Ishikawa (cell line): ENCODE measurements around the gene EIF2B4.

Source experiments
- CEBPB ChIP-seq: IDR thresholded peaks from 2 replicates; pipeline ENCODE4 v1.6.1; 2012
- CREB1 ChIP-seq: IDR thresholded peaks from 2 replicates; pipeline ENCODE4 v1.6.1; 2012; ENCODE audit warnings: low read depth
- EGR1 ChIP-seq: IDR thresholded peaks from 2 replicates; pipeline ENCODE4 v1.6.1; 2012
- EP300 ChIP-seq: IDR thresholded peaks from 2 replicates; pipeline ENCODE4 v1.6.1; 2012; ENCODE audit warnings: borderline replicate concordance
- FOXM1 ChIP-seq: IDR thresholded peaks from 2 replicates; pipeline ENCODE4 v1.6.1; 2012; ENCODE audit warnings: low read depth, borderline replicate concordance
- MAX ChIP-seq: IDR thresholded peaks from 2 replicates; pipeline ENCODE4 v1.6.1; 2012
- NFIC ChIP-seq: IDR thresholded peaks from 2 replicates; pipeline ENCODE4 v1.6.1; 2012
- RAD21 ChIP-seq: IDR thresholded peaks from 2 replicates; pipeline ENCODE4 v1.6.1; 2012; ENCODE audit warnings: low read depth
- TAF1 ChIP-seq: IDR thresholded peaks from 2 replicates; pipeline ENCODE4 v1.6.1; 2012; ENCODE audit warnings: low read depth, mild to moderate bottlenecking
- TCF12 ChIP-seq: IDR thresholded peaks from 2 replicates; pipeline ENCODE4 v1.6.1; 2012; ENCODE audit warnings: low read depth
- TEAD4 ChIP-seq: IDR thresholded peaks from 2 replicates; pipeline ENCODE4 v1.6.1; 2012
- YY1 ChIP-seq: IDR thresholded peaks from 2 replicates; pipeline ENCODE4 v1.6.1; 2012; ENCODE audit warnings: low read depth
- ZBTB7A ChIP-seq: IDR thresholded peaks from 2 replicates; pipeline ENCODE4 v1.6.1; 2012; ENCODE audit warnings: low read depth
- TF ChIP-seq, protein P1 (sequence below): IDR thresholded peaks from 2 replicates; pipeline ENCODE4 v1.6.1; 2012; ENCODE audit warnings: low read depth, mild to moderate bottlenecking
- TF ChIP-seq, protein P2 (sequence below): IDR thresholded peaks from 2 replicates; pipeline ENCODE4 v1.6.1; 2012

The EIF2B4 gene

DNA sequence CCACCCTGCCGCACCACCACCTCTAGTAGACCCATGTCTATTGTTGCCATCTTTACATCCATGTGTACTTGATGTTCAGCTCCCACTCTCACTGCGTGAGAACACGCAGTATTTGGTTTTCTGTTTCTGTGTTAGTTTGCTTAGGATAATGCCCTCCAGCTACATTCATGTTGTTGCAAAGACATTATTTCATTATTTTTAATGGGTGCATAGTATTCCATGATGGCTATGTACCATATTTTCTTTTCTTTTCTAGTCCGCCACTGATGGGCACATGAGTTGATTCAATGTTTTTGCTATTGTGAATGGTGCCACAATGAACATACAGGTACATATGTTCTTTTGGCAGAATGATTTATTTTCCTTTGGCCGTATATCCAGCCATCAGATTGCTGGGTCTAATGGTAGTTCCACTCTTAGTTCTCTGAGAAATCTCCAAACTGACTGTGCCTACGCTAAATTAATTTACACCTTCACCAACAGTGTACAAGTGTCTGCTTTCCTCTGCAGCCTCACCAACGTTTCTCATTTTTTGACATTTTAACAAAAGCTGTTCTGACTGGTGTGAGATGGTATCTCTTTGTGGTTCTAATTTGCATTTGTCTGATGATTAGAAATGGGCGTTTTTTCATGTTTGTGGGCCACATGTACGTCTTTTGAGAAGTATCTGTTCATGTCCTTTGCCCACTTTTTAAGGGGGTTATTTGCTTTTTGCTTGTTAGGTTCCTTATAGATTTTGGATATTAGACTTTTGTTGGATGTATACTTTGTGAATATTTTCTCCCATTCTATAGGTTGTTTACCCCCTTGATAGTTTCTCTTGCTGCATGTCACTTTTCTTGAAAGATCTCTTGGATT lies 20.9 kb upstream of the EIF2B4 start:
- TF ChIP-seq TAF1 (no peak), NFIC (no peak), ZBTB7A (no peak), EP300 (no peak), RAD21 (no peak), EGR1 (no peak), CREB1 (no peak), TEAD4 (no peak), CEBPB (no peak), FOXM1 (no peak), MAX (no peak), YY1 (no peak), TCF12 (no peak)
- TF ChIP-seq, protein P1, sequence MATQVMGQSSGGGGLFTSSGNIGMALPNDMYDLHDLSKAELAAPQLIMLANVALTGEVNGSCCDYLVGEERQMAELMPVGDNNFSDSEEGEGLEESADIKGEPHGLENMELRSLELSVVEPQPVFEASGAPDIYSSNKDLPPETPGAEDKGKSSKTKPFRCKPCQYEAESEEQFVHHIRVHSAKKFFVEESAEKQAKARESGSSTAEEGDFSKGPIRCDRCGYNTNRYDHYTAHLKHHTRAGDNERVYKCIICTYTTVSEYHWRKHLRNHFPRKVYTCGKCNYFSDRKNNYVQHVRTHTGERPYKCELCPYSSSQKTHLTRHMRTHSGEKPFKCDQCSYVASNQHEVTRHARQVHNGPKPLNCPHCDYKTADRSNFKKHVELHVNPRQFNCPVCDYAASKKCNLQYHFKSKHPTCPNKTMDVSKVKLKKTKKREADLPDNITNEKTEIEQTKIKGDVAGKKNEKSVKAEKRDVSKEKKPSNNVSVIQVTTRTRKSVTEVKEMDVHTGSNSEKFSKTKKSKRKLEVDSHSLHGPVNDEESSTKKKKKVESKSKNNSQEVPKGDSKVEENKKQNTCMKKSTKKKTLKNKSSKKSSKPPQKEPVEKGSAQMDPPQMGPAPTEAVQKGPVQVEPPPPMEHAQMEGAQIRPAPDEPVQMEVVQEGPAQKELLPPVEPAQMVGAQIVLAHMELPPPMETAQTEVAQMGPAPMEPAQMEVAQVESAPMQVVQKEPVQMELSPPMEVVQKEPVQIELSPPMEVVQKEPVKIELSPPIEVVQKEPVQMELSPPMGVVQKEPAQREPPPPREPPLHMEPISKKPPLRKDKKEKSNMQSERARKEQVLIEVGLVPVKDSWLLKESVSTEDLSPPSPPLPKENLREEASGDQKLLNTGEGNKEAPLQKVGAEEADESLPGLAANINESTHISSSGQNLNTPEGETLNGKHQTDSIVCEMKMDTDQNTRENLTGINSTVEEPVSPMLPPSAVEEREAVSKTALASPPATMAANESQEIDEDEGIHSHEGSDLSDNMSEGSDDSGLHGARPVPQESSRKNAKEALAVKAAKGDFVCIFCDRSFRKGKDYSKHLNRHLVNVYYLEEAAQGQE = no peak
- TF ChIP-seq, protein P2, sequence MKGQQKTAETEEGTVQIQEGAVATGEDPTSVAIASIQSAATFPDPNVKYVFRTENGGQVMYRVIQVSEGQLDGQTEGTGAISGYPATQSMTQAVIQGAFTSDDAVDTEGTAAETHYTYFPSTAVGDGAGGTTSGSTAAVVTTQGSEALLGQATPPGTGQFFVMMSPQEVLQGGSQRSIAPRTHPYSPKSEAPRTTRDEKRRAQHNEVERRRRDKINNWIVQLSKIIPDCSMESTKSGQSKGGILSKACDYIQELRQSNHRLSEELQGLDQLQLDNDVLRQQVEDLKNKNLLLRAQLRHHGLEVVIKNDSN = no peak

DNA sequence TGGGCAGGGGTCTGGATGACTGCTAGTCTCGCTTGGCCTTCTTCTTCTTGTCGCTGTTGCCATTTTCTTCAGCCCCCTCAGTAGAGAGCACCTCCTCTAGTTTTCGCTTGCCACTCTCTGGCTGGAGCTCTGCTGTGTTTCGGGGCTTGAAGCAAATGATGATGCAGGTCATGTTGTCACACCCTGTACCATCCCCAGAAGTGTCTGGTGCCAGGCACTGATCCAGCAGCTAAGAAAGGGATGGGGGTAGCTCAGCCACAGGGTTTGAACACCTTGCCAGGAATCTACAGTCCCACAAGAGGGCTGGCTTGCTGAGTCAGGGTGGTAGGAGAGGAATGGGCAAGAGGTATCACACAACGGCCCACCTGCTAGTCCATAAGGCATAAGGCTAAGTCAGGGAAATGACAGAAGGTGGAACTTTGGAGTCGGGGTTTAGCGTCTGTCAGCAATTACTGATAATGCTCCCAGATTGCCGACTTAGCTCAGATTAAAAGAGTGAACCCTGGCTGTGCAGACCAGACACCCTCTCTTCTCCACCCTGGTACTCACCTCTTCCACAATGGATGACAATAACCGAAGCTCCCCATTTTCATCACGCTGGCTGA lies 11.5 kb upstream of the EIF2B4 start:
- no peak for TF ChIP-seq RAD21
- no peak for TF ChIP-seq CEBPB
- TF ChIP-seq CREB1 = no peak
- TF ChIP-seq EGR1 = no peak
- TF ChIP-seq TEAD4 = no peak
- TF ChIP-seq TCF12 = no peak
- no peak for TF ChIP-seq NFIC
- TF ChIP-seq, protein P2 = no peak
- no peak for TF ChIP-seq ZBTB7A
- no peak for TF ChIP-seq YY1
- no peak for TF ChIP-seq TAF1
- no peak for TF ChIP-seq FOXM1
- TF ChIP-seq, protein P1 = no peak
- TF ChIP-seq MAX = no peak
- TF ChIP-seq EP300 = no peak

GRCh38 chr2:27380626-27381545 lies 10.7 kb upstream of the EIF2B4 start, which contains the start of gene ZNF513:
Gene ZNF513, minus strand, starts transcription at chr2:27380734. Its CDS starts 208 bp downstream, at chr2:27380526.
- no peak; the same call in none of the 2 replicates for TF ChIP-seq TEAD4
- peak; percentile 83 for TF ChIP-seq TCF12
- TF ChIP-seq, protein P2 = peak; percentile 72
- peak; percentile 36; the same call in 1 of the 2 replicates for TF ChIP-seq NFIC
- TF ChIP-seq CREB1 = peak; percentile 81
- peak; percentile 41 for TF ChIP-seq ZBTB7A
- TF ChIP-seq RAD21 = no peak
- no peak for TF ChIP-seq FOXM1
- TF ChIP-seq MAX = peak; percentile 76
- peak; percentile 81 for TF ChIP-seq YY1
- TF ChIP-seq EP300 = peak; percentile 61; the same call in 1 of the 2 replicates
- TF ChIP-seq CEBPB = no peak
- TF ChIP-seq, protein P1 = no peak
- TF ChIP-seq TAF1 = 0 out of 2 replicates have a peak, but pooled peaks have one; percentile 48
- TF ChIP-seq EGR1 = 0 out of 2 replicates have a peak, but pooled peaks have one; percentile 50
